PFSK-1 (cell line): ENCODE data around the gene SNAP29.

ENCODE experiments used
- FOXP2 ChIP-seq: optimal IDR thresholded peaks from 2 replicates; pipeline ENCODE3; 2011; ENCODE audit warnings: borderline replicate concordance, control low read depth, inconsistent platforms; ENCODE audit not compliant: insufficient read depth; ENCODE audit errors: extremely low read length, extremely low read depth
- POLR2AphosphoS5 ChIP-seq: IDR thresholded peaks from 2 replicates; pipeline ENCODE4 v1.6.1; 2012; ENCODE audit warnings: low read depth, mild to moderate bottlenecking, control low read depth, low read length, moderate library complexity
- SIN3A ChIP-seq: IDR thresholded peaks from 2 replicates; pipeline ENCODE4 v1.6.1; 2012; ENCODE audit warnings: mild to moderate bottlenecking, low read length, moderate library complexity, borderline replicate concordance; ENCODE audit not compliant: insufficient read depth
- TAF1 ChIP-seq: IDR thresholded peaks from 2 replicates; pipeline ENCODE4 v1.6.1; 2012; ENCODE audit warnings: low read length, control low read depth, borderline replicate concordance; ENCODE audit not compliant: insufficient read depth
- TF ChIP-seq, protein P1 (sequence below), 2 experiments: IDR thresholded peaks; 2 replicates each; pipeline versions ENCODE4 v1.6.1 to v1.8.0; 2011 to 2012; ENCODE audit warnings: low read depth in 2 of 2, low read length in 2 of 2, control low read depth in 1 of 2, inconsistent platforms in 1 of 2, mild to moderate bottlenecking in 1 of 2, moderate library complexity in 1 of 2; ENCODE audit not compliant: insufficient read depth in 1 of 2

Gene SNAP29

DNA sequence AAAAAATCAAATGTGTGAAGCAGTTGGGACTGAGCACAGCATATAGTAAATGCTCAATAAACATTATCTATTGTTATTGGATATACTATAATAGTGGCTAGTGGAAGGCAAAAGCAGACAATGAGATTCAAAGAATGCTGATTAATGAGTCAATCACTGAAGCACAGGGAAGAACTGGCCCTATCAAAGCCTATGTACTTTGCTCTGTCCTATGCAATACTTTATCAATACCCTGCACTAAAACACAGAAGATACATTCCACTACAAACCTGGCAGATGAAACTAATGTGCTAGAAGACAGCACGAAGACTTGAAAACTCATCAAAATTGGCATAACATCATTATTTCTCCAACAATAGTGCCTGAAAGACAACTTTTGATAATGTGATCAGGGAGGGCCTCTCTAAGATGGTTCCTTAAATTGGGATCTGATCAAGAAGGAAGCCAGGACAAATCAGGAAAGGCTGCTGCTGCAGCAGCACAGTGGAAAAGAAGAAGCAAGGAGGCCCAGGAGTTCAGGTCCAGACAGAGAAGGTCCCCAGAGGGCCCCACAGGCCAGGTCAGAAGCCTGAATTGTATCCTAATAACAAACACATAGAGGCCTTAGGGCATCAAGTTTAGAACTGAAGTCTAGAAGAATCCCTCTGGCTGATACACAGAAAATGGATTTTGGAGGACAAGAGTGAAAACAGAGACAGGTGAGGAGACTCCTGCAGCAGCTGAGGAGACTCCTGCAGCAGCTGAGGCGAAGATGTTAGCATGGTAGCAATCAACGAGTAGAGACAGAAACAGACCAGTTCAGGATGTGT is 18.8 kb upstream of the SNAP29 start:
- TF ChIP-seq POLR2AphosphoS5 (no peak), FOXP2 (no peak), SIN3A (no peak), TAF1 (no peak)
- TF ChIP-seq, protein P1, sequence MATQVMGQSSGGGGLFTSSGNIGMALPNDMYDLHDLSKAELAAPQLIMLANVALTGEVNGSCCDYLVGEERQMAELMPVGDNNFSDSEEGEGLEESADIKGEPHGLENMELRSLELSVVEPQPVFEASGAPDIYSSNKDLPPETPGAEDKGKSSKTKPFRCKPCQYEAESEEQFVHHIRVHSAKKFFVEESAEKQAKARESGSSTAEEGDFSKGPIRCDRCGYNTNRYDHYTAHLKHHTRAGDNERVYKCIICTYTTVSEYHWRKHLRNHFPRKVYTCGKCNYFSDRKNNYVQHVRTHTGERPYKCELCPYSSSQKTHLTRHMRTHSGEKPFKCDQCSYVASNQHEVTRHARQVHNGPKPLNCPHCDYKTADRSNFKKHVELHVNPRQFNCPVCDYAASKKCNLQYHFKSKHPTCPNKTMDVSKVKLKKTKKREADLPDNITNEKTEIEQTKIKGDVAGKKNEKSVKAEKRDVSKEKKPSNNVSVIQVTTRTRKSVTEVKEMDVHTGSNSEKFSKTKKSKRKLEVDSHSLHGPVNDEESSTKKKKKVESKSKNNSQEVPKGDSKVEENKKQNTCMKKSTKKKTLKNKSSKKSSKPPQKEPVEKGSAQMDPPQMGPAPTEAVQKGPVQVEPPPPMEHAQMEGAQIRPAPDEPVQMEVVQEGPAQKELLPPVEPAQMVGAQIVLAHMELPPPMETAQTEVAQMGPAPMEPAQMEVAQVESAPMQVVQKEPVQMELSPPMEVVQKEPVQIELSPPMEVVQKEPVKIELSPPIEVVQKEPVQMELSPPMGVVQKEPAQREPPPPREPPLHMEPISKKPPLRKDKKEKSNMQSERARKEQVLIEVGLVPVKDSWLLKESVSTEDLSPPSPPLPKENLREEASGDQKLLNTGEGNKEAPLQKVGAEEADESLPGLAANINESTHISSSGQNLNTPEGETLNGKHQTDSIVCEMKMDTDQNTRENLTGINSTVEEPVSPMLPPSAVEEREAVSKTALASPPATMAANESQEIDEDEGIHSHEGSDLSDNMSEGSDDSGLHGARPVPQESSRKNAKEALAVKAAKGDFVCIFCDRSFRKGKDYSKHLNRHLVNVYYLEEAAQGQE (IDR thresholded peaks at IDR 0.05; ENCODE audit: insufficient read depth in 1 of 2, low read depth in 2 of 2, low read length in 2 of 2): no peak

DNA sequence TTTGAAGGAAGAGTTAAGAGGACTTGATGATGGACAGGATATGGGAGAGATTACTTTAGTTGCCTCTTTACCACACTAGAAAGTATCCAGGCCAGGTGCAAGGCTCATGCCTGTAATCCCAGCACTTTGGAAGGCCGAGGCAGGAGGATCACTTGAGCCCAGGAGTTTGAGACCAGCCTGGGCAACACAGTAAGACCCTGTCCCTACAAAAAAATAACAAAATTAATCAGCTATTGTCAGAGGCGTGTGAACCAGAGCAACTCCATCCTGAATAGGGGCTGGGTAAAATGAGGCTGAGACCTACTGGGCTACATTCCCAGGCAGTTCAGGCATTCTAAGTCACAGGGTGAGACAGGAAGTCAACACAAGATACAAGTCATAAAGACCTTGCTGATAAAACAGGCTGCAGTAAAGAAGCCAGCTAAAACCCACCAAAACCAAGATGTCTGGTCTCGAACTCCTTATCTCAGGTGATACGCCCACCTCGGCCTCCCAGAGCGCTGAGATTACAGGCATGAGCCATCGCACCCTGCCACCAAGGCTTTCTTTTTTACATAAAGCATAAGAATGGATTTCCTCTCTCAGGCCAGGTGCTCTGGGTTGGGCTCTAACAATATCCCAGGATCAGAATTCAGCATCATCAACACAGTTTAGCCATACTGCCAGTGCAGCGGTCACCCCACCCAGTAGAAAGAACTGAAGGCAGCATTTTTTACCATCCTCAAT is 18.0 kb upstream of the SNAP29 start:
- TF ChIP-seq POLR2AphosphoS5 (no peak), TAF1 (no peak), FOXP2 (no peak), SIN3A (no peak)
- TF ChIP-seq, protein P1 (IDR thresholded peaks at IDR 0.05; ENCODE audit: insufficient read depth in 1 of 2, low read depth in 2 of 2, low read length in 2 of 2): no peak

DNA sequence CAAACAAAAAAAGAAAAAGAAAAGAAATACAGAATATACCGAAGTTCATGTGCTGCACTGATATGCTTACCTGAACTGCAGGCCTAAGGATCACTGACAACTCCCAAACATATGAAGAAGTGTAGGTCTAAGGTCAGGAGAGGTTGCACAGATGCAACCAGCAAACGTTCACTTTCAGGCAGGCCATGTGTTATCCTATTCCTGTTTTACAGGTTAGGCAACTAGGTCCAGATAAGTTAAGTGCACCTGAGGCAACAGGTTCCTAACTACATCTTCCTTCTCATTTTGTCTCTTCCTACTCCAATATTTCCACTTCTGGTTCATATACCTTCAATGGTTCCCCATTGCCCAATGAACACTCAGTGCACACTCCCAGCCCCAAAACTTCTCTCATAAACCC is 15.3 kb upstream of the SNAP29 start:
- TF ChIP-seq TAF1: no peak
- TF ChIP-seq SIN3A: no peak
- TF ChIP-seq POLR2AphosphoS5: no peak
- no peak for TF ChIP-seq FOXP2
- TF ChIP-seq, protein P1 (IDR thresholded peaks at IDR 0.05; ENCODE audit: insufficient read depth in 1 of 2, low read depth in 2 of 2, low read length in 2 of 2): no peak

DNA sequence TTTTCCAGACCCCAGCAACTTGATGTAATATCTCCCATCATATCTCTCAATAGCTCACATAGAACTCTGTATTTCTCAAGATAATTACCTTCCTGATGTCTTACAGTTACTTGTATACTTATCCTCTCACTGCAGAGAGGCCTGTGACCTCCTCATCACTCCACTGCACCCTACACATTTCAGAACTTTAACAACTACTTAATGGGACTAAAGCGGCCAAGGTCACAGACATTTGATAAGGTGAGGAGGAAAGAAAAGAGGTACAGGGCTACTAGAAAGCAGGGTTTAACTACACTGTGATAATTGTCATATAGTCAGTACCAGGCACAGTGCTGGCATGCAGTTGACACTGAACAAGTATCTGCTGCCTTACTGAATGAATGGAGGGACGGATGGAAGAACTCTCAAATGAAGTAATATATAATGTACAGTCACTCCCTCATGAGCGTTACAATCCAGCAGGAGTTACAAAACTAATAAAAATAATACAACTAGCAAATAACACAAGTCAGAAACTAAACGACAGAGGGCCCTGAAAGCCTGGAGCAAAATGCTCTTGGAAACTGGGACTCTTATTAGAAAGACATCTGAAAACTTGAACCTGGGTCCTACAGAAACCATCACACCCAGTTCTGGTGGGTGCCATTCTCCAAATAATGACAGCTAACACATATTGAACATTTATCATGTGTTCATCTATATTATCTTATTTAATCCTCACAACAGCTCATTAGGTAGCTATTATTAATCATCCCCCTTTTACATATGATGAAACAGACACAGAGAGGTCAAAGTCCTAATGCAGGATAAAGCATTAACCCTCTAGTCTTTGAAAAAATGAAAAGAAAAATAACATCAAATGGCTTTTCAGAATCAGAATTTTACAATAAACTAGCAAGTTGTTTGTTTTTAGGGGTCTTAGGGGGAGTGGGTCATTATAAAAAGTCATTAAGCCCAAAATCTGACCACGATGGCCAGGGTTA is 14.5 kb upstream of the SNAP29 start:
- TF ChIP-seq SIN3A: no peak

DNA sequence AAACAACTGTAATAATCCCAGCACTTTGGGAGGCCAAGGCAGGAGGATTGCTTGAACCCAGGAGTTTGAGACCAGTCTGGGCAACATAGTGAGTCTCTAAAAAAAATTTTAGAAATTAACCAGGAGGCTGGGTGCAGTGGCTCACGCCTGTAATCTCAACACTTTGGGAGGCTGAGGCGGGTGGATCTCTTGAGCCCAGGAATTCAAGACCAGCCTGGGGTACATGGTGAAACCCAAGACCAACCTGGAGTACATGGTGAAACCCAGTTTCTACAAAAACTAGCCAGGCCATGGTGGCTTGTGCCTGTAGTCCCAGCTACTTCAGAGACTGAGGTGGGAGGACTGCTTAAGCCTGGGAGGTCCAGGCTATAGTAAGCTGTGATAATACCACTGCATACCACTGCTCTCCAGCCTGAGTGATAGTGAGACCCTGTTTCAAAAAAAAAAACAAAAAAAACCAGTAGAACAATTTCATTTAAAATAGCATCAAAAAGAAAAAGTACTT is 11.4 kb upstream of the SNAP29 start:
- TF ChIP-seq, protein P1 (IDR thresholded peaks at IDR 0.05; ENCODE audit: insufficient read depth in 1 of 2, low read depth in 2 of 2, low read length in 2 of 2): no peak
- no peak for TF ChIP-seq TAF1
- no peak for TF ChIP-seq POLR2AphosphoS5
- no peak for TF ChIP-seq SIN3A
- TF ChIP-seq FOXP2: no peak
